Globus pallidus (tissue), 1 donor: ENCODE results near the gene NTN4.
"Not testable (repeated sequence)": the region's sequence is repeated elsewhere in the genome, so short reads cannot be mapped to it uniquely, and the experiment has no call there.

Experiments used
- DNase-seq: peaks from one replicate; pipeline ENCODE4 v3.0.0-alpha.2; 2015; ENCODE audit warnings: low spot score

NTN4 gene

DNA sequence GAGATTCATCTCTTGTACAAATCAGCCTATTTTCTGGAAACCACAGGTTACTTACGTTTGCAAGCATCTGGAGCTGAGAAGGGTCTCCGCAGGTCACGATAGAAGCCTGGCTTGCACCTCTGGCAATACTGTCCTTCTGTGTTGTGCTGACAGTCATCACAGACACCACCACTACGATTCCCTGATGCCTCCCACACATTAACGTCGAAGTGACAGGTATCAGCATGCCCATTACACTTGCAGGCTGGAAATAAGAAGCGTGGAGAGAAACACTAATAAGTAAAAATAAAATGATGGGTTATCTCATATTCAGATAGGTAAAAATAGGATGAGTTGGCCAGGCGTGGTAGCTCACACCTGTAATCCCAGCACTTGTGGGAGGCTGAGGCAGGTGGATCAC, 80.2 kb downstream of the NTN4 start:
- DNase-seq: no peak

DNA sequence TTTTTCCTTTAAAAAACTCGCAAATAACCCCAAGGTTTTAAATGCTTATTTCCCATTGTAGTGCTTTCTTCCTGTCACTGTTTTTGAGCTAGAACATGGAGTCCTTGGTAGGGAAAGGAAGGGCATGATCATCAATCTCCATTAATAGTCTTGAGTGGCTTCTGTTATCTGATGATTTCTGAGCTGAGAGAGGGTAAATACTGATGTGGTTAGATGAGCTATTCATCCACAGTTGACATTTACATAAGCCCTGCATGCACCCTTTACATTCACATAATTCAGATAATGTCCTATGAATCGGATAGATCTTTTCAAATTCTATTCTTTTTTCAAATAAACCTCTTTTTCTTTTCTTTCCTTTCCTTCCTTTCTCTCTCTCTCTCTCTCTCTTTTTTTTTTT, 81.4 kb downstream of the NTN4 start:
- no peak for DNase-seq

DNA sequence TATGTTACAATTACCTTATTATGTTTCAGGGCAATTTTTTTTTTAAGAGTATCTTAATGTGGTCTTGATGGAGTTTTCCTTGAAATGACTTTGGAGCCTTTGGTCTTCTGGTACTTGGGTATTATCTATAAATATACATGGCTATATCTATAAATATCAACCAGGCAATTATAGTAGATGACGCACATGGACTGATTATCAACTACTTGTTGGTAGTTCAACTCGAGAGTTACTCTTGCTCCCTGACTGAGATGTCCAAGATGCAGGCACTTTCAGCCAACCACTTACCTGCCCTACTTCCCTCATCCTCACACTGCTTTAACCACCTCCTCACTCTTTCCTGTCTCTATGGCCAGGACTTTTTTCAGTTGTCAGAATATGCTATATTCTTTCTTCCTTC, 85.4 kb downstream of the NTN4 start:
- no peak for DNase-seq

DNA sequence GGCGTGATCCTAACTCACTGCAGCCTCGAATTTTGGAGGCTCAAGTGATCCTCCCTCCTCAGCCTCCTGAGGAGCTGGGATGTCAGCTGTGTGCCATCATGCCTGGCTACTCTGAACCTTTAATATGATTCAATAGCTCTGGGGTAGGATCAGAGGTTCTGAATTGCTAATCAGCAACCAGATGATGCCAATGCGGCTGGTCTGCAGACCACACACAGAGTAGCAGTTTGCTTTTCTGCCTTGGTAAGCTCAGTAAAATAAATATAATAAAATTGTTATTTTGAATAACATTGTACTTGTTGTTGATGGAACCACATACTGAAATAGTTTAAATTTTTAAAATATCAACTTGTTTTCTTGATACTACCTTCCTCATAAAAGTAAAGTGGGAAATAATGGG, 86.6 kb downstream of the NTN4 start:
- no peak for DNase-seq

DNA sequence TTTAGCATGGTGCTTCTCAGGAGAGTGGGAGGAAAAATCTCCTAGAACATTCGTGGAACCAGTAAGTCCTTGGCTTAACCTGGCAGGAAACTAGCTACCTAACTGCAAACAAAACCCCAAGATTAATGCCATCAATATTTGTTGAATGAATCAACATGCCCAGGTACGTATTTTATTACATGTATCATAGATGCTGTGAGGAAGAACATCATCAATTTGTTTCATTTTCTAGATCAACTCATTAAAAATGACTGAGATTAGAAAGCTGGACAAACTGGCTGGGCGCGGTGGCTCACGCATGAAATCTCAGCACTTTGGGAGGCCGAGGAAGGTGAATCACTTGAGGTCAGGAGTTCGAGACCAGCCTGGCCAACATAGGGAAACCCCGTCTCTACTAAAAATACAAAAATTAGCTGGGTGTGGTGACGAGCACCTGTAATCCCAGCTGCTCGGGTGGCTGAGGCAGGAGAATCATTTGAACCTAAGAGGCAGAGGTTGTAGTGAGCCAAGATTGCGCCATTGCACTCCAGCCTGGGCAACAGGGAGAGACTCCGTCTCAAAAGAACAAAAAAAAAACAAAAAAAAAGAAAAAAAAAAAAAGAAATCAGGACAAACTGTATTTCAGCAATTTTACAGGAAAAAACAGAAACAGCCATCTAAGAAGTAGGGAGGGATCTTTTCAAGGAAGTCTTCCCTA, 88.7 kb downstream of the NTN4 start:
- no peak for DNase-seq

DNA sequence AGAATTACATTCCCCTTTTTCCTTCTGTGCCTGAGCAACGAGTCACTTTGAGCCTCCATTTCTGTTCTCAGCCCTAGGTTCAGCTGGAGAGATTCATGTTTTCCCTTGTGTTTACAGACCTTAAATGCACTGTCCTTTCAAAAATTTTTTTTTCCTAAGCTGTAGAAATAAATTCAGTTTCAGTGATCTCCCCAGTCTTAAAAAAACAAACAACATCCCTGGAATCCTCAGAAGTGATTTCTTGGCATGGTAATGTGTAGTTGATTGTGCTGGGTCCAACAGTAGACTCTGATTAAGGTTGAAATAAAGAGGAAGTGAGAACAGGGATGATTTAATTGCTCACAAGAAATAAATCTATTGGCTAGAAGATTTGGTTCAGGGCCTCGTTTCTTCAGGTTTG, 89.3 kb downstream of the NTN4 start:
- DNase-seq: no peak

DNA sequence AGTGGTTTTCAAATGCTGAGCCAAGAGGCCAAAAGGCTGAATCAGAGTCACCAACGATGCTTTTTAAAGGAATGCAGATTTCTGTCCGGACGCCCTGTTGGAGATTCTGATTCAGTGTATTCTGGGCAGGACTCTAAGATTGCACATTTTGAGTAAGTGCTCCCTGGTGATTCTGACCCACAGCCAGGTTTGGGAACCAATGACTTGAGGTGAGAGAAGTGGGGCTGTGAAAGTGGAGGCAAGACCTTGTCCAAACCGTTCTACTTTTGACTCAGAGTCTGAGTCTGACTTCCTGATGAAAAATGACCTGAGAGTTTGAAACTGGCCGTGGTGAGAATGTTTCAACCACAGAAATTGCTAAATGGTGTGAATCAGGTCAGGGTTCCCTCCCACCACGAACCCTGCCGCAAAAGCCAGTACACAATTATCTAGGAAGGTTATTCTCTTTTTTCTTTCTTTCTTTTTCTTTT, 90.2 kb downstream of the NTN4 start:
- no peak for DNase-seq

DNA sequence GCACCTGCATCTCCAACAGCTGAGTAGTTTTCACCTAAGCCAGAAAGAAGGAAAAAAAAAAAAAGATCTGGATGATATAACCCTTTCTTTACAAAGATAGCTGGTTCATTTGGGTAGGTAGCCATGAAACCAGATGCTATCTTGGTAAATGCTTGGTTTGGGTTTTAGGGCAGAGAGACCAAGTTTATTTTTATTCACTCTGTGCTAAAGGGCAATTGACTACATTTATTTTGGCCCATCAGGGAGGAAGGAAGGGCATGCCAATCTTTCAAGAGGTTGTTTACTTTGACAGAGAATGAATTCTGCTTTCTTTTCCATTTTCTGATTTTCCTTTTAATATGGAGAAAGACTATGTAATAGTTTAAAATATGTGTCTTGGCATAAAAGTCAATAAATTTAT, 91.0 kb downstream of the NTN4 start:
- no peak for DNase-seq

DNA sequence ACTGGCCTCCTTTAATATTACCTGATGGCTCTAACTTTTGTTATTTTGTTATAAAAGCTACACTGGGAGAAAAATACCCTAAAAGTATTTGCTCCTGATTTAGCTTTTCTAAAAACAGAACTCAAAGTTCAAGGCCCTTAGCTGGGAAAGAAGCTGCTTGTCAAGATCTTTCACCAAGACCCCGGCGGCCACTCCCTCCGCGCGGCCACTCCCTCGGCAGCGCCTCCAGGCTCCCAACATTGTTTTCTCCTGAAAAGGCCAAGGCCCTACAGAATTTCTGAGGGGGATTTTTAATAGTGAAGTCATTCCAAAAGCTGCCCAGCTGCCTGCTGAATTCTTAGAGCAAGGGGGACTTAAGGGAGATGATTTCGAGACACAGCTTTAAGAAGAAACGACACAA, 96.4 kb downstream of the NTN4 start:
- DNase-seq: no peak

DNA sequence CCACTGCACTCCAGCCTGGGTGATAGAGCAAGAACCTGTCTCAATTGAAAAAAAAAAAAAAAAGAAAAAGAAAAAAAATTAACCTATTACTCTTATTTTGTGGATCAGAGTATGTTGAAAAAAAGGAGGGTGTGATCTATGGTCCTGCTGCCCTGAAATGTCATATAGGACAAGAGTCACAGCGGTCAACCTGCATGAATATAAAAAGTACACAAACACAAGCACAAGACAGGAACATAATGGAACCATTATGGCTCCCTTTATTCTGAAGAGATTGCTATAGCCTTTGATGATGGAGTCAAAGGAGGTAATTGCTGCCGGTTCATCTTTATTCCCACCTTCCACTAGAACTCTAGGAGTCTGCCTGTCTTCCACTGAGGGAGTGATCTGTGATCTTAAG, 96.9 kb downstream of the NTN4 start:
- no peak for DNase-seq

DNA sequence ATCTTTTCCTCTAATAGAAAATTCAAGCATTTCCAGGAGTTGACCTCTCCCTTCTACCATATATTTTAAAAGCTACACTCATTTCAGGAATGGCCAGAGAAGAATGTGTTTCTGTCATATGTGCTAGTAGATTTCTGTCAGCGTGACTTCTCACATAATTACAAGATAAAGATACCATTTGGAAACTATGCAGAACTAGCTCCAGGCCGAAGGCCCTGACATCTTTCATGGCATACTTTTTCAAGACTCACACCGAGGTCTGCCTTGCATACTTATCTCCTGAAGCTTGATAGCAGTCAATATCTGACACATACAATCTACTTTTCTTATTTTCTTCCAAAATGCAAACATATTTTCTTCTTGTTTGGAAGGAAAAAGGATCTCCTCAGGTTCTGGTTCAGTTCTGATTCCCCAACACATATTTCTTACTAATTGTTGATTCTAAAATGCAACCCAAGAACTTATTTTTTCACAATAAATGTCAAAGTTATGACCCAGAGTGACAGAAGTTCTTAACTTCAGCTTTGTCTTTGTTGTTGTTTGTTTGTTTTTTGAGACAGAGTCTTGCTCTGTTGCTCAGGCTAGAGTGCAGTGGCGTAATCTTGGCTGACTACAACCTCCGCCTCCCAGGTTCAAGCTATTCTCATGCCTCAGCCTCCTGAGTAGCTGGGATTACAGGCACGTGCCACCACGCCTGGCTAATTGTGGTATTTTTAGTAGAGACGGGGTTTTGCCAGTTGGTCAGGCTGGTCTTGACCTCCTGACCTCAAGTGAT, 99.5 kb downstream of the NTN4 start:
- DNase-seq: no peak

DNA sequence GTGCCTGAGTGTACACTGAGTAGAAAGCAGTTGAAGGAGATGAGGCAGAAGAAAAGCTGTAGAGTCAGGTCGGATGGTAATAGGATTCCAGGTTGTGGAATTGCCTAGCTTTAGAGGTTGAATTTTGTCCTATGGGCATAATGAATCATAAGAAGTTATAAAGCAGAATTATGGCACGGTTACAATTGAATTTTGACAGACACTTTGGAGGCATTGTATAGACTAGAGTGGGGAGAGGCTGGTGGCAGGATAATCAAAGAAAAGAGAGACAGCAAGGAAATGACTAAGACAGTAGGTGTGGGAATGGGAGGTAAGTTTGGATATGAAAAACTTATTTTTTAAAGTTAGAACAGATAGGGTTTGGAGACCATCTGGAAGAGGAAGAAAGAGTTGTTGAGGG, 102.6 kb downstream of the NTN4 start:
- DNase-seq: no peak

DNA sequence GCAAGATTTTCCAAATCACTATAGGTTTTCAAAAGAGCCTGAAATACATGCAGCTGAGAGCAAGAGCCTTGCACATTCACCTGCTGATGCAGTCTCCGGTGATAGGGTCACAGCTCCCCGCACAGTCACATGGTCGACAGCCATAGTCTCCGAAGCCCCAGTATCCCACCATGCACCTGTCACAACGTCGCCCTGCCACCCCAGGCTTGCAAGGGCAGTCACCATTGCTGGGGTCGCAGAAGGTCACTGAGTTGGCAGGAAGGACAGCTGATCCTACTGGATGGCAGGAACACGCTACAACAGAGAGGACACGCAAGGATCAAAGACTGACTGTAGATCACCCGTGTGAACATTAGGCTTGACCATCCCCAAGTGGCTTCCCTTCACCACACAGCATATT, 107.1 kb downstream of the NTN4 start:
- DNase-seq: no peak

DNA sequence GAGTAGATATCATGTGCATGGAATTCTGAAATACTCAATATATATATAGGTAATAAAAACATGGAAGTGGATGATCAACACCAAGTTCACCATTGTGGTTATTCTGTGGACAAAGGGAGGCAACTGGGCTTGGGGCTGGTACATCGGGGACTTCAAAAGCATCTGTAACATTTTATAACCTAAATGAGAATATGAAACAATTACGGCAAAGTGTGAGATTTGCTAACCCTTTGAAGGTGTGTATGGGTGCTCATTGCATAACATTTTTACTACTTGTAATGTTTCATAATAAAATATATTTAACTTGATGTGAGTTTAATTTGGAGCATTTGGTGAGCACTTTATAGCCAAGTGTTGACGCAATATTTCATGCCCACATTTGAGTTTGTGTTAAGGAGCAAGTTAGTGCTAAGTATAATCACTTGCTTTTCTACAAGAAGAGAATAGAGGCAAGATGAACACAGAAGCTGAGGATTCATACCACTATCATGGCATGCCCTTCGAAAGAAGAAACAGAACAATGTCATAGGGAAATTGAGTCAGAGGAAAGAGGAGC, 109.3 kb downstream of the NTN4 start:
- DNase-seq: no peak

DNA sequence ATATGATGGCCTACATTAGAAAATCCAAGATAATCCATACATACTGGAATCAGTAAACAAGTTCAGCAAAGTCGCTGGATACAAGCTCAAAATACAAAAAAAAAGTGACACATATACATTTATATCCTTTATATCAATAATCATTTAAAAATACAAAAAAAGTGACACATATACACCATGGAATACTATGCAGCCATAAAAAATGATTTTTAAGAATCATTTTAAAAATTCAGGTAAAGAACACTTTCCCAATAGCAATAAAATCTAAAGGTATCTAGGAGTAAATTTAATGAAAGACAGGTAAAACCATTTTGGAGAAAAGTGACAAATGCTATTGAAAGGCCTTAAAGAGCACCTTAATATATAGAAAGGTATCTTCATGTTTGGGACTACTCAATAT, 111.9 kb downstream of the NTN4 start:
- DNase-seq: no peak

DNA sequence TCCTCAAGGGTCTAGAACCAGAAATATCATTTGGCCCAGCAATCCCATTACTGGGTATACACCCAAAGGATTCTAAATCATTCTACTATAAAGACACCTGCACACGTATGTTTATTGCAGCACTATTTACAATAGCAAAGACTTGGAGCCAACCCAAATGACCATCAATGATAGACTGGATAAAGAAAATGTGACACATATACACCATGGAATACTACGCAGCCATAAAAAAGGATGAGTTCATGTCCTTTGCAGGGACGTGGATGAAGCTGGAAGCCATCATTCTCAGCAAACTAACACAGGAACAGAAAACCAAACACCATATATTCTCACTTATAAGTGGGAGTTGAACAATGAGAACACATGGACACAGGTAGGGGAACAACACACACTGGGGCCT, 112.8 kb downstream of the NTN4 start:
- not testable (repeated sequence) for DNase-seq

DNA sequence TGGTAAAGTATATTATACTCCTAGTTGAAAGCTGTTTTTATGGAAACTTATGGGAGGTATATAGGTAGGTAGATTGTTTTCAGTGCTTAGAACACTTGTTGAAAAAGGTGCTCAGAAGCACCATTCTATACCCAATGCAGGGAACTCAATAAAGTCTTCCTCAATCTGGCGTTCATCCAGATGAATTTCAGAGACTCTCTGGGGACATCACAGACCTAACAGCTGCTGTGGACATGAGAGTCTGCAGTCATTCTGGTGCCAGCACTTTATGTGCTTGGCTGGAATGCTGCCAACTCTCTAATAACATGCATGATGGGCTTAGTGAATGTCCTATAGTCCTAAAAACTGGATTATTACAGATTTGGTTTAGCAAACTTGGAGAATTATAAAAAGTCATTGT, 115.9 kb downstream of the NTN4 start:
- DNase-seq: peak; percentile 5

DNA sequence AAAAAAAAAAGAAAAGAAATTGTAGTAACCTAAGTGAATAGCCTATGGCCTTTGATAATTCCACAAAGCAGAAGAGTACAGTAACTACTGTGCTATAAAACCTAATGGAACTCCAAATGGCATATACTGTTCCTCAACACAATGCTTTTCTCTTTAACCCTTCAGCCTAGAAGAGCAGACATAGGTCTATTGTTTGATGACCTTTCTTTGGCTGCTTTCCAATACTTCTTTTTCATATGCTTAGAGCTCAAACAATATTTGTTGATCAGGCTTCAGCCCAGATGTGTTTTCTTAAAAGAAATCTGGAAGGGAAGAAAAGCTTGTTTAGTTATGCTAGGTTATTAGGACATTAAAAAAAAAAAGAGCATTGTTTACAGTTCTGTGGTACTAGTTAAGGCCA, 116.4 kb downstream of the NTN4 start:
- no peak for DNase-seq

DNA sequence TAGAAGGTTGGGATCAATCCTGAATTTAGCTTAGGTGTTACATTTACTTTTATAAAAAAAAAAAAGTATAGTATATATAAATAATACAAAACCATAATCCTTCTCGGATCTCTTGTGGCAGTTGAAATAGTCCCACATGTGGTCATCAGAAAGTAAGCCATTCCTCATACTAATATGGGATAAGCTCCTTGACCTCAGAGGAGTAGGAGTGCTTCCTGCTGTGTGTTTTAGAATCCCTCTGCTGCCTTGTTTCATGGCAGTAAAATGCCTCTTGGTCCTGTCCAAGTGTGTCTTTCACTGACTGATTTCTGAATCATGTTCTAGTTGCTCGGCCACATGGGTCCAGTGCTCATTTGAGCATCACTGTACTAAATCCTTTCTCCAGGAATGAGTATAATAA, 117.0 kb downstream of the NTN4 start:
- DNase-seq: no peak

DNA sequence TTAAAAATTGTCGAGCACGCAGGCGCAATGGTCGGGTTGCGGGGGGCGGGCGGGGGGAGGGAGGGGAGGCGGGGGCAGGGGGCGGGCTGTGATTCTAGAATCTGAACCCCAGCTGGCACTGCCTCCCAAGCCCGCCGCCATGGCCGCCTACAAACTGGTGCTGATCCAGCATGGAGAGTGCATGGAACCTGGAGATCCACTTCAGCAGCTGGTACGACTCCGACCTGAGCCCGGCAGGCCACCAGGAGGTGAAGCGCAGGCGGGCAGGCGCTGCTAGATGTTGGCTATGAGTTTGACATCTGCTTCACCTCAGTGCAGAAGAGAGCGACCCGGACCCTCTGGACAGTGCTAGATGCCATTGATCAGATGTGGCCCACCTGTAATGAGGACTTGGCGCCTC, 118.4 kb downstream of the NTN4 start:
- DNase-seq: no peak

DNA sequence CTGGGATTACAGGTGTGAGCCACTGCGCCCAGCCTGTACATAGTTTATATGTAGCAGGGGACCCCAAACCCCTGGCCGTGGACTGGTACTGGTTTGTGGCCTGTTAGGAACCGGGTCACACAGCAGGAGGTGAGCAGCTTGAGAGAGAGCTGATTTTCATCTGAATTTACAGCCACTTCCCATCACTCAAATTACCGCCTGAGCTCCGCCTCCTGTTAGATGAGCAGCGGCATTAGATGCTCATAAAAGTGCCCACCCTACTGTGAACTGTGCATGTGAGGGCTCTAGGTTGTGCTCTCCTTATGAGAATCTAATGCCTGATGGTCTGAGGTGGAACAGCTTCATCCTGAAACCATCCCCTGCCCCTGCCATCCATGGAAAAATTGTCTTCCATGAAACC, 119.3 kb downstream of the NTN4 start:
- DNase-seq: no peak

DNA sequence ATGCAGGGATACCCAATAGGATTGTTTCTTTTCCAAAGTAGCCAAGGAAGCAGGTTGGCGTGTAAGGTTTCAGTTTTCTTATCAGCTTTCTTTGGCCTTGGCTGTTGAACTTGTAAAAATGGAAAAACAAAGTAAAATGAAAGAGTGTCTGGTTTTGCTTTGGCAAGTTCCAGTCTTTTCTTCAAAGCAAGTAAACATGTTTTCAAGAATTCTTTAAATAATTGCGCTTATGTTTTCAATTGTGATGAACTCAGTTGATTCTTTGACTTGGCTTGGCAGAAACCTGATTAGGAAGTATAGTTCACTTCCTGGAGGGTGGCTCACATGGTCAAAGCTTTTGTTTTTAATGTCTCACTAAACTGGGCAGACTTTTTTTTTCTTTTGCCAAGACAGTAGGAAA, 127.0 kb downstream of the NTN4 start:
- DNase-seq: no peak

DNA sequence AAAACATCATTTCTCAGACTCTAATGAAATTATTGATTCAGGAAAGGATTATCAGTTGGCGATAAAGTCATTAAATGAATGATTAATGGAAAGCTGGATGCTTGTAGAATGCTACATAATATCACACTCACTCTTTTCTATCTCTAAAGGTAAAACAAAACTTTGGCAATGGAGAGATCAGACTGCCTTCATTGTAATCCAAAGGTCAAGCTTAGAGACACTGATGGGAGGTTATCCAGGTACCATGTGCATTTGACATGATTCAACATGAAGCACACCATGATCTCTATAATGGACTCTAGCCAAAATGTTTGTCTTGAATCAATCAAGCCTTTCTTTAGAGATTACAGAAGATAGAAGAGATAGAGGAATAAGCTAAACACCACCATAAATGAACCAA, 129.2 kb downstream of the NTN4 start:
- DNase-seq: no peak

DNA sequence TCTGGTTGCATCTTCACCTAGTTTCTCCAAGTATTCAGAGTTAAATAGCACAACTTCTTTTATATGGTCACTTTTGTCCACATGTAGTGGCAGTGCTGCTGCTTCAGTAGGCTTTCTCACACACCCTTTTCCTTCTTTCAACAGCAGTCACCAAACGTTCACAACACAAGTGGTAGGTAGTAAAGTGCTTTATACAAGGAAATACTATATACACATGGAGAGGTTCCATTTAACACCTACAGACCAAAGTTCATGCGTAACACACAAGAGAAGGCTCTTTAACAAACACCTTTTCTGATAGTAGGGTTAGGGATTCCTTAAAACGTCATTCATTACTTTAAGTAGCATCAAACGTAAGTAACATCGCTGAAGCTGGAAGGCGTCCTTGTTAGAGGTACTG, 132.2 kb downstream of the NTN4 start:
- DNase-seq: no peak
